OCI-LY3 (cell line): ENCODE results near the gene RNF38.

Experiments used
- H2AFZ ChIP-seq: fragments of 200-600, 300-600 bp; shearing (Covaris generic); 2 replicates; pipeline ENCODE4 v1.6.0; 2014; ENCODE audit warnings: antibody characterized with exemption, low read depth, low read length
- H3K27ac ChIP-seq: fragments of 200-600, 300-600 bp; sonication (generic); 2 replicates; pipeline ENCODE4 v1.5.1; 2014; ENCODE audit warnings: mild to moderate bottlenecking, low read length, moderate library complexity, mixed read lengths
- H3K27me3 ChIP-seq: fragments of 200-600, 300-600 bp; sonication (generic); 2 replicates; pipeline ENCODE4 v1.6.1; 2014; ENCODE audit warnings: low read depth, low read length, mixed read lengths
- H3K36me3 ChIP-seq: fragments of 200-600, 300-600 bp; sonication (generic); replicated peaks from 2 replicates; pipeline ENCODE3; 2014; ENCODE audit warnings: low read depth, low read length, mixed read lengths
- H3K4me1 ChIP-seq: fragments of 300-600, 200-600 bp; sonication (generic); 2 replicates; pipeline ENCODE4 v1.6.1; 2014; ENCODE audit warnings: low read length, mixed read lengths
- H3K4me2 ChIP-seq: fragments of 200-600, 300-600 bp; sonication (generic); 2 replicates; pipeline ENCODE4 v1.6.1; 2014; ENCODE audit warnings: low read length, mixed read lengths
- H3K4me3 ChIP-seq: fragments of 300-600, 200-600 bp; sonication (generic); 2 replicates; pipeline ENCODE4 v1.5.1; 2014; ENCODE audit warnings: antibody characterized with exemption, mild to moderate bottlenecking, low read length, moderate library complexity
- H3K79me2 ChIP-seq: fragments of 300-600, 200-600 bp; shearing (Covaris generic); 2 replicates; pipeline ENCODE4 v1.6.1; 2014; ENCODE audit warnings: mild to moderate bottlenecking, low read length, mixed read lengths
- H3K9ac ChIP-seq: fragments of 300-600, 200-600 bp; shearing (Covaris generic); 2 replicates; pipeline ENCODE4 v1.6.0; 2014; ENCODE audit warnings: mild to moderate bottlenecking, low read length, moderate library complexity
- H3K9me3 ChIP-seq: fragments of 200-600, 300-600 bp; shearing (Covaris generic); 2 replicates; pipeline ENCODE4 v1.6.1; 2014; ENCODE audit warnings: low read length, mixed read lengths; ENCODE audit not compliant: insufficient read depth
- H4K20me1 ChIP-seq: fragments of 200-600, 300-600 bp; sonication (generic); 2 replicates; pipeline ENCODE4 v1.6.1; 2016; ENCODE audit warnings: low read length, mixed read lengths; ENCODE audit not compliant: insufficient read depth
- EZH2phosphoT487 ChIP-seq: fragments of 200-600 bp; shearing (Covaris generic); IDR thresholded peaks from 2 replicates; pipeline ENCODE4 v1.6.1; 2018; ENCODE audit warnings: antibody characterized with exemption, mixed run types, low read depth
- TF ChIP-seq, protein P1 (sequence below): fragments of 200-600, 300-600 bp; sonication (generic); IDR thresholded peaks from 2 replicates; pipeline ENCODE4 v1.5.1; 2014; ENCODE audit warnings: antibody characterized with exemption, low read length, low read depth

Gene RNF38

DNA sequence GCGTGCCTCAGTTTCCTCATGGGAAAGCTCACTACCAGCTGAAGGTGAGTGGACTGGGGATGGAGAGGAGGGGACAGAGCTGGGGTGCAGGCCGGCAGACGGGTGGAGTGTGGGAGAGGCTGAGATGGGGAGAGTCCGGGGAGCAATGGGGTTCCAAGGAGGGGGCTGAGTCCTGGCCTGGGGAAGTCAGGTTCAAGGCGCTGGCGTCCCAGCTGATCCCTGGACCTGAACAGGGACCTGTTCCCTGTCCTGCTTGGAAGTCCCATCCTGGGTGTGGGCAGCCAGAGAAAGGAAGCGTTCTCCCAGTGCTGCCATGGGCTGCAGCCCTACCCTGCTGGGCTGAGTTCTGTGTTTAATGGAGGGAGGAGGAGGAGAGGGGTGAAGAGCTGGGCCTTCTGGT lies 80.9 kb downstream of the RNF38 start:
- H4K20me1 ChIP-seq, result no peaks in the 10 kb centered on the region
- H3K27ac ChIP-seq, result no peak overlapping the region
- H3K9me3 ChIP-seq, result no peaks in the 10 kb centered on the region
- no peaks in the 10 kb centered on the region for H3K36me3 ChIP-seq
- H2AFZ ChIP-seq, result no peak overlapping the region
- no peaks in the 10 kb centered on the region for H3K27me3 ChIP-seq
- no peak overlapping the region for H3K4me3 ChIP-seq
- peaks cover 43% of the 10 kb centered on the region for H3K4me1 ChIP-seq
- TF ChIP-seq EZH2phosphoT487, result no peak
- TF ChIP-seq, protein P1, sequence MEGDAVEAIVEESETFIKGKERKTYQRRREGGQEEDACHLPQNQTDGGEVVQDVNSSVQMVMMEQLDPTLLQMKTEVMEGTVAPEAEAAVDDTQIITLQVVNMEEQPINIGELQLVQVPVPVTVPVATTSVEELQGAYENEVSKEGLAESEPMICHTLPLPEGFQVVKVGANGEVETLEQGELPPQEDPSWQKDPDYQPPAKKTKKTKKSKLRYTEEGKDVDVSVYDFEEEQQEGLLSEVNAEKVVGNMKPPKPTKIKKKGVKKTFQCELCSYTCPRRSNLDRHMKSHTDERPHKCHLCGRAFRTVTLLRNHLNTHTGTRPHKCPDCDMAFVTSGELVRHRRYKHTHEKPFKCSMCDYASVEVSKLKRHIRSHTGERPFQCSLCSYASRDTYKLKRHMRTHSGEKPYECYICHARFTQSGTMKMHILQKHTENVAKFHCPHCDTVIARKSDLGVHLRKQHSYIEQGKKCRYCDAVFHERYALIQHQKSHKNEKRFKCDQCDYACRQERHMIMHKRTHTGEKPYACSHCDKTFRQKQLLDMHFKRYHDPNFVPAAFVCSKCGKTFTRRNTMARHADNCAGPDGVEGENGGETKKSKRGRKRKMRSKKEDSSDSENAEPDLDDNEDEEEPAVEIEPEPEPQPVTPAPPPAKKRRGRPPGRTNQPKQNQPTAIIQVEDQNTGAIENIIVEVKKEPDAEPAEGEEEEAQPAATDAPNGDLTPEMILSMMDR, result no peak
- no peak overlapping the region for H3K4me2 ChIP-seq
- H3K79me2 ChIP-seq, result no peaks in the 10 kb centered on the region
- no peak overlapping the region for H3K9ac ChIP-seq

DNA sequence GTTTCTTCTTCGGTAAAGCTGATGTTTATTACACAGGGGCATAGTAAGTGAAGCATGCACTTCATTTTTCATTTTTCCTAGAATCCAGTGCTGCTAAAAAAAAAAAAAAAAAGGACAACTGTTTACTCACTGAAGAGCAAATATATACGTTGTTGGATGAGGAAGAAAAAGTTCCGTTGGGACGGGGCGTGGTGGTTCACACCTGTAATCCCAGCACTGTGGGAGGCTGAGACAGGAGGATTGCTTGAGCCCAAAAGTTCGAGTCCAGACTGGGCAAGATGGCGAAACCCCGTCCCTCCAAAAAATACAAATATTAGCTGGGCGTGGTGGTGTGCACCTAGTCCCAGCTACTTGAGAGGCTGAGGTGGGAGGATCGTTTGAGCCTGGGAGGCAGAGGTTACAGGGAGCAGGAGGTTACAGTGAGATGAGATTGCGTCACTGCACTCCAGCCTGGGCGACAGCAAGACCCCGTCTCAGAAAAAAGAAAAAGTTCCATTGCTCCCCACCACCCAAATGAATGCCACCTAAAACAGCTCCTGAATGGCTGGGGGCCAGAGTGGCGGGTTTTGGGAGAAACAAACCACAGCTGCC lies 81.8 kb downstream of the RNF38 start:
- Histone ChIP-seq H4K20me1 (no peaks in the 10 kb centered on the region), H2AFZ (no peak overlapping the region), H3K4me1 (peaks cover 35% of the 10 kb centered on the region), H3K27ac (no peak overlapping the region), H3K9ac (no peak overlapping the region), H3K36me3 (no peaks in the 10 kb centered on the region), H3K4me2 (no peak overlapping the region), H3K4me3 (no peak overlapping the region), H3K27me3 (no peaks in the 10 kb centered on the region), H3K79me2 (no peaks in the 10 kb centered on the region), H3K9me3 (no peaks in the 10 kb centered on the region)
- TF ChIP-seq, protein P1, result no peak
- no peak for TF ChIP-seq EZH2phosphoT487

DNA sequence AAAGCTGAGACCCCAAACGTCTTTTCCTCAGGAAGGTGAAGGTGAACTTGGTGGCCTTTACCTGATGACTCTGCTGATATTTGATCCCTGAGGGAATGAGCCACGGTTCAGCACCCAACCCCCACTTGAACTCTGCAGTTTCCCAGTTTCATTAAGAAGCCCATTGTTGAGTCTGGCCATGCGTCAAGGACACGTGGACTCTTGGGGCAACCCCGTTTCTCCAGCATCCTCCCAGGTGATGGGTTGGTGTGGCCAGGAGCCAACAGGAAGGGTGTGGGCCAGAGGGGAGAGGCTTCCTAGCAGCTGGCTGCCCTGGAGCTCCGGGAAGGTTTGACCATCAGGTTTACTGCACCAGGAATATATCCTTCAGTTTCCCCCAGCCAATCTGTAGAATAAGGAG lies 82.3 kb downstream of the RNF38 start:
- no peaks in the 10 kb centered on the region for H3K27me3 ChIP-seq
- H3K9ac ChIP-seq, result no peak overlapping the region
- no peak overlapping the region for H3K4me3 ChIP-seq
- H3K4me2 ChIP-seq, result peak overlapping the region; percentile 37; the same call in 1 of the 2 replicates
- TF ChIP-seq, protein P1, result no peak
- no peak for TF ChIP-seq EZH2phosphoT487
- H3K79me2 ChIP-seq, result no peaks in the 10 kb centered on the region
- H3K4me1 ChIP-seq, result peaks cover 35% of the 10 kb centered on the region
- no peak overlapping the region for H3K27ac ChIP-seq
- no peak overlapping the region for H2AFZ ChIP-seq
- H3K9me3 ChIP-seq, result no peaks in the 10 kb centered on the region
- H3K36me3 ChIP-seq, result no peaks in the 10 kb centered on the region
- no peaks in the 10 kb centered on the region for H4K20me1 ChIP-seq

DNA sequence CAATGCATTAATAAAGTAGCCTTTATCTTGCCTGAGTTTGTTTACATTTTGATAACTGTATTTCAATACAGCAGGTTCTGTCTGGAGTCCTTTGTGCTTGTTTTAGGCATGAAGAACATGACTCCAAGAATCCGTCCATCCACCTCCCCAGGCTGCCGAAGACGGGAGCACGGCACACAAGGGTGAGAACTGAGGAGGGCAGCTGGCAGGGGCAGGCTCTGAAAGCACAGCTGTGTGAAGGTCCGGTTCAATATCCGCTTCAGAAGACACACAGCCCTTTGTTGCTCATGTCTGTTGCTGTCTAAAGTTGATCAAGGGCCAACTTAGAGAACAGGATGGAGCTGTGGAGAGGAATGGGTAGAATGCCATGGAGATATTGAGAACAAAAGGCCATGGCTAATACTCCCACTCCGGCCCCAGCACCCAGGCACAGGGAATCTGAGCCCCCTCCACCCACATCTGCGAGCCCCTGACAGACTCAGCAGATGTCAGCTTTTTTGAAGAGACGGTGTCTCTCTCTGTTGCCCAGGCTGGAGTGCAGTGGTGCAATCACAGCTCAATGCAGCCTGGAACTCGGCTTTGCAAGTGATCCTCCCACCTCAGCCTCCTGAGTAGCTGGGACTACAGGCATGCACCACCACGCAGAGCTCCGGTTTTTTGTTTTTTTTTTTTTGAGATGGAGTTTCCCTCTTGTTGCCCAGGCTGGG lies 83.3 kb downstream of the RNF38 start:
- H3K4me1 ChIP-seq, result peaks cover 35% of the 10 kb centered on the region
- TF ChIP-seq, protein P1, result no peak
- TF ChIP-seq EZH2phosphoT487, result no peak
- H3K36me3 ChIP-seq, result no peaks in the 10 kb centered on the region
- H2AFZ ChIP-seq, result 0 out of 2 replicates have a peak overlapping the region, but pooled peaks have one; percentile 13
- no peaks in the 10 kb centered on the region for H3K9me3 ChIP-seq
- H4K20me1 ChIP-seq, result no peaks in the 10 kb centered on the region
- H3K4me3 ChIP-seq, result peak overlapping the region; percentile 45
- no peaks in the 10 kb centered on the region for H3K27me3 ChIP-seq
- peak overlapping the region; percentile 74 for H3K4me2 ChIP-seq
- peak overlapping the region; percentile 16; the same call in 1 of the 2 replicates for H3K9ac ChIP-seq
- no peaks in the 10 kb centered on the region for H3K79me2 ChIP-seq
- H3K27ac ChIP-seq, result peak overlapping the region; percentile 18
